ACC112 (cell line): ENCODE data around the gene CNTN4.
"Not testable (repeated sequence)": the region's sequence is repeated elsewhere in the genome, so short reads cannot be mapped to it uniquely, and the experiment has no call there.

ENCODE experiments used
- H2AFZ ChIP-seq: fragments of 200-600 bp; sonication (generic); one replicate; pipeline ENCODE4 v1.6.0; 2017; ENCODE audit warnings: antibody characterized with exemption, low read length; ENCODE audit not compliant: unreplicated experiment
- H3K27ac ChIP-seq: fragments of 200-600 bp; sonication (generic); 2 replicates; pipeline ENCODE4 v1.5.1; 2014; ENCODE audit warnings: low read depth, mild to moderate bottlenecking, antibody characterized with exemption, low read length, moderate library complexity
- H3K27me3 ChIP-seq: fragments of 200-600 bp; sonication (generic); 2 replicates; pipeline ENCODE4 v1.6.1; 2014; ENCODE audit warnings: mild to moderate bottlenecking, antibody characterized with exemption, low read length, moderate library complexity, mixed read lengths; ENCODE audit not compliant: insufficient read depth
- H3K36me3 ChIP-seq: fragments of 200-600 bp; sonication (generic); 2 replicates; pipeline ENCODE4 v1.6.1; 2016; ENCODE audit warnings: mild to moderate bottlenecking, antibody characterized with exemption, low read length, moderate library complexity, mixed read lengths; ENCODE audit not compliant: insufficient read depth
- H3K4me1 ChIP-seq: fragments of 200-600 bp; sonication (generic); one replicate; pipeline ENCODE4 v1.6.1; 2016; ENCODE audit warnings: low read length, mixed read lengths; ENCODE audit not compliant: insufficient read depth, unreplicated experiment, control insufficient read depth
- H3K4me3 ChIP-seq: fragments of 200-600 bp; sonication (generic); 2 replicates; pipeline ENCODE4 v1.5.1; 2014; ENCODE audit warnings: mild to moderate bottlenecking, low read depth, low read length
- H3K79me2 ChIP-seq: fragments of 200-600 bp; sonication (generic); one replicate; pipeline ENCODE4 v1.6.0; 2016; ENCODE audit warnings: low read length; ENCODE audit not compliant: control insufficient read depth, unreplicated experiment, insufficient read depth

The CNTN4 gene

GRCh38 chr3:2774481-2775249 is 676.0 kb downstream of the CNTN4 start:
- no peaks in the 10 kb centered on the region for H3K4me1 ChIP-seq
- no peaks in the 10 kb centered on the region for H3K27me3 ChIP-seq
- H3K27ac ChIP-seq, result no peak overlapping the region
- no peaks in the 10 kb centered on the region for H3K79me2 ChIP-seq
- no peak overlapping the region for H2AFZ ChIP-seq
- no peak overlapping the region for H3K4me3 ChIP-seq
- H3K36me3 ChIP-seq, result no peaks in the 10 kb centered on the region

GRCh38 chr3:2783261-2783660 is 684.6 kb downstream of the CNTN4 start:
- Histone ChIP-seq H3K27me3 (no peaks in the 10 kb centered on the region), H3K4me3 (no peak overlapping the region), H3K79me2 (no peaks in the 10 kb centered on the region), H2AFZ (no peak overlapping the region), H3K4me1 (no peaks in the 10 kb centered on the region), H3K27ac (no peak overlapping the region), H3K36me3 (no peaks in the 10 kb centered on the region)

GRCh38 chr3:2784627-2785026 is 686.0 kb downstream of the CNTN4 start:
- no peaks in the 10 kb centered on the region for H3K79me2 ChIP-seq
- H3K4me3 ChIP-seq, result no peak overlapping the region
- no peaks in the 10 kb centered on the region for H3K27me3 ChIP-seq
- no peak overlapping the region for H3K27ac ChIP-seq
- no peak overlapping the region for H2AFZ ChIP-seq
- H3K36me3 ChIP-seq, result no peaks in the 10 kb centered on the region
- no peaks in the 10 kb centered on the region for H3K4me1 ChIP-seq

DNA sequence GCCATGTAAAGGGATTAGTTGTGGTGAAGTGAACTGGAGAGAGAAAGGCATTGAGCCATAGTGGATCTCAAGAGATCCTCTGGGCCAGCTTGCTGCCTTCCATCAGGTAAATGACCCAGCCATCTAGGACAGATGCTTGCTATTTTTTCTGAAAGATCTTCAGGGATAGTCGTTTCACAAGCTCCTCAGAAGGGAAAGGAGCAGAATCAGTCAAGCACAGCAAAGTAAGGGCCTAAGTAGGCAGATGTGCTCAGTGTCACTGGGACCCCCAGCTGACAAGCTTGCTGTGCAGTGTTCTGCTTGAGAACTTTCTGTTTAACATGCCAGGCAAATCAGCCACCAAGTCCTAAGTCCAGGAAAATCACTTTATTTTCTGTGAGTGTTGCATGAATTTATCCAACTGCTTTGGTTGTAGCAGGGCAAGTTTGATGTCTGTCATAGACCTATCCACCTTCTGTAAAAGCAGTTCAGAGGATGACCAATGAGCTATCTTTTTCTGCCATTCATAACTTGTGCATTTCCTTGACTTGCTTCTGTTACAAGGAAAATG is 691.7 kb downstream of the CNTN4 start:
- no peak overlapping the region for H3K27ac ChIP-seq
- no peaks in the 10 kb centered on the region for H3K27me3 ChIP-seq
- no peaks in the 10 kb centered on the region for H3K4me1 ChIP-seq
- no peak overlapping the region for H2AFZ ChIP-seq
- H3K79me2 ChIP-seq, result no peaks in the 10 kb centered on the region
- H3K36me3 ChIP-seq, result no peaks in the 10 kb centered on the region
- no peak overlapping the region for H3K4me3 ChIP-seq

DNA sequence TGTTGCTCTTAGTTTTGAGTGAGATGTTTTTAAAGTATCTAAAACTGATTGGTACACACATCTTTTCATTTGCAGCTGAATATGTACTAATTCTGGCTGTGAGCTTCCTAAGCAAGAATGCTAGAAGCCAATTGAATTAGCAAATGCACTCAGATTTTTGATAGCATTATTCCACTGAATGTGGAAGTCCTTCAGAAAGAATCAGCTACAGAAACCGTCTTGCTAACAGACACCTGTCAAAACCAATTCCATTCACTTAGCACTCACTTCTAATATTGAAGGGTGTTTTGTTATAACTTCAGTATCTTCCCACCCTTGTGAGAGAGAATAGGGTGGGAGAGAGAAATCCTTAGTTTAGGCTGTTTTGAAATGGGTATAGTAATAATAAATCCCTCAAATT is 693.8 kb downstream of the CNTN4 start:
- Histone ChIP-seq H3K27me3 (no peaks in the 10 kb centered on the region), H3K79me2 (no peaks in the 10 kb centered on the region), H2AFZ (no peak overlapping the region), H3K27ac (no peak overlapping the region), H3K4me1 (no peaks in the 10 kb centered on the region), H3K36me3 (no peaks in the 10 kb centered on the region), H3K4me3 (no peak overlapping the region)

DNA sequence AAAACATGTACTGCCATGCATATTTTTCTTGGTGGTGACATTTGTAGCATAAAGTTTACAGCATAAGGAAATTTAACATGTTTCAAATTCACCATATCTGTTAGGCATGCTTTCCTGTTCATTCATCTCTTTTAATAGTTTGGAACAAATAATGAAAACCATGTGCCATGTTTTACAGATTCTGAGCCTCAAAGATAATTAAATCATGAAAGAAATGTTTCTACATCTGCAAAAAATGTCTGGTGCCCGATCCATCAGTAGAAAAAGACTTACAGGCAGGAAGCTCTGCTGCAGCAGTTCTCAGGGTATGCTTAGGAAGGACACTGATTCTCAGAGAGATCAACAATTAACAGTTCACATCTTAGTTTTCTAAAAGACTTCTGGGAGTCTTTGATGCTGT is 695.3 kb downstream of the CNTN4 start:
- H3K27me3 ChIP-seq, result no peaks in the 10 kb centered on the region
- H3K27ac ChIP-seq, result no peak overlapping the region
- no peaks in the 10 kb centered on the region for H3K4me1 ChIP-seq
- H3K36me3 ChIP-seq, result no peaks in the 10 kb centered on the region
- H3K79me2 ChIP-seq, result no peaks in the 10 kb centered on the region
- H3K4me3 ChIP-seq, result no peak overlapping the region
- no peak overlapping the region for H2AFZ ChIP-seq

DNA sequence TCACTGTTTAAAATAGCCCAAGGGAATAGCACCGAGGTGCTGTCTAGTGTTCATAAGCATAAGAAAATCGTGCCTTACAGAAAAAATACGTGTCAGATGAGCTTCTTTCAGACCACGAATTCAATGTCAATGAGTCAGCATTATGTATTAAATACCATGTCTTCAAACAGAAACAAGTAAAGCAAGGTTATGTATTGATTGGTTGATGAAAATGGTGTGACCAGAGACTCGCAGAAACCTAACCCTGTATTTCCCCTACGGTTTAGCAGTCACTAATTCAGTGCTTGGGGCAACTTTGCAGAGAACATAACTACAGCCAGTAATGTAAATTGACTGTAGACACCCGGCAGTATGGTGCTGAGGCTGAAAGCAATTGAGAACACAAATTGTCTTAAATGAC is 703.8 kb downstream of the CNTN4 start:
- no peak overlapping the region for H2AFZ ChIP-seq
- no peak overlapping the region for H3K4me3 ChIP-seq
- H3K27me3 ChIP-seq, result no peaks in the 10 kb centered on the region
- H3K79me2 ChIP-seq, result no peaks in the 10 kb centered on the region
- no peaks in the 10 kb centered on the region for H3K4me1 ChIP-seq
- H3K27ac ChIP-seq, result no peak overlapping the region
- H3K36me3 ChIP-seq, result no peaks in the 10 kb centered on the region

DNA sequence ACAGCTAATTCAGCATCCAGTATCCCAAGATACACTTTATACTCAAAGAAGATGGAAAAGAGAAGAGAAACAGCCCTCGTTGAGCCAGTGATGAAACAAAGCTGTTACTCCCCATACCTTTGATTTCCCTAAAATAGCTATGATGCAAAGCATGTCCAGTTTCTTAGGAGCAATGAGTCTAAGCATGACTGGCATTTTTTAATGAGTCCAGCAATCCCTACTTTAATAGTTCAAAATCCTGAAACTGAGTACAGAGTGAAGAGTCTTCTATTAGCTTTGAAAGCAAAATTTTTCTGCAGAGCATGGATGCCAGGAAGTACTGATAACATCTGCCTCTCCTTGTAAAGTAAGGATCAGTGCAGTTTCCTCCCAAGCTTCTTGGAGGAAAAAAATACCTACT is 708.8 kb downstream of the CNTN4 start:
- H3K4me3 ChIP-seq, result no peak overlapping the region
- H3K79me2 ChIP-seq, result no peaks in the 10 kb centered on the region
- H3K36me3 ChIP-seq, result no peaks in the 10 kb centered on the region
- no peaks in the 10 kb centered on the region for H3K27me3 ChIP-seq
- no peak overlapping the region for H2AFZ ChIP-seq
- H3K27ac ChIP-seq, result no peak overlapping the region
- H3K4me1 ChIP-seq, result no peaks in the 10 kb centered on the region

DNA sequence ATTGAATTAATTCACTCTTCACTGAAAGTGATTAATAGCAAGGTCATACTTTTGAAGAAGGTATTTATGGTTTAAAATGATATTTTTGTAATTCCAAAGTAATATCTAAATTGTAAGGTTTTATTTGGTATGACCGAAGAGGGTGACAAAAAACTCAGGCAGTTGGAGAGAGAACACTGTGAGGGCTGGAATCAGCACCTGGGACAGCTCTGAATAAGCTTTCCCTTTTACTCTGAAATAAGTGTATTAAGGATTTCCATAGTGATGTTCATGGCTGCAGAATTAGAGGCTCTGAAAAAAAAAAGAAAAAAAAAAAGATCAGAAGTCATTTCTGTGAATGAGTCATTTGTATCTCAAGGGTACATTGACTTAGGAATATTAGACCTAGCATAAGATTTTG is 712.1 kb downstream of the CNTN4 start:
- no peak overlapping the region for H2AFZ ChIP-seq
- H3K4me3 ChIP-seq, result no peak overlapping the region
- no peak overlapping the region for H3K27ac ChIP-seq
- H3K79me2 ChIP-seq, result no peaks in the 10 kb centered on the region
- no peaks in the 10 kb centered on the region for H3K36me3 ChIP-seq
- H3K27me3 ChIP-seq, result no peaks in the 10 kb centered on the region
- no peaks in the 10 kb centered on the region for H3K4me1 ChIP-seq

DNA sequence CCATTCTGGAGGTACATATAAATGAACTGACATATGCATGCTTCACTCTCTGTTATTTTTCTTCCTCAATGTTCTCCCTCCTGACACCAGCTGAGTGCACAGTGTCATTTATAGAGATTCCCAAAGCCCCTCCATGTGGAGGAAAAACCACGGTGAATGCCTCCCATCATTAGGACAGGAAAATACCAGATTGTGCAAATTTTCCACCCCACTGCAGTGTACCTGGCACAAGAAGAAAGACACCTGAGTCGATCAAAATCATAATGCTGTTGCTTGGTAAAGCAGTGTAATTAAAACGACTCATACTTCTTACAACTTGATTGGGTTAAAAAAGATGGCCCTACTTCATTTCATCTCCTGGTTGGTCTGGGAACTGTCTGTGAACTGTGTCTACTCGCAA is 720.9 kb downstream of the CNTN4 start:
- no peak overlapping the region for H3K4me3 ChIP-seq
- H2AFZ ChIP-seq, result no peak overlapping the region
- no peaks in the 10 kb centered on the region for H3K36me3 ChIP-seq
- no peak overlapping the region for H3K27ac ChIP-seq
- H3K4me1 ChIP-seq, result no peaks in the 10 kb centered on the region
- H3K79me2 ChIP-seq, result no peaks in the 10 kb centered on the region
- H3K27me3 ChIP-seq, result no peaks in the 10 kb centered on the region

DNA sequence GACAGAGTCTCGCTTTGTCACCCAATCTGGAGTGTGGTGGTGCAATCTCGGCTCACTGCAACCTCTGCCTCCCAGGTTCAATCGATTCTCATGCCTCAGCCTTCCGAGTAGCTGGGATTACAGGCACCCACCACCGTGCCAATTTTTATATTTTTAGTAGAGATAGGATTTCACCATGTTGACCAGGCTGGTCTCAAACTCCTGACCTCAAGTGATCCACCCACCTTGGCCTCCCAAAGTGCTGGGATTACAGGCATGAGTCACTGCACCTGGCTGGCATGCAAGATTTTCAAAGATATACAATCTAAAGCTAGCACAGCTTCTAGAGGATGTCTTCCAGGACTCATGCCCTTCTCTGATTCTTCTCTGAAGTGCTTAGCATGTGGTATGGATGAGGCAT is 722.3 kb downstream of the CNTN4 start:
- not testable (repeated sequence) for H3K79me2 ChIP-seq, H3K27ac ChIP-seq, H3K4me3 ChIP-seq, H3K4me1 ChIP-seq, H3K27me3 ChIP-seq, H2AFZ ChIP-seq, H3K36me3 ChIP-seq
